Adipocyte (in vitro differentiated cells): ENCODE results near the gene PVR.
A peak's percentile ranks its signal among the peaks of the same experiment; 100 is the strongest.

Experiments used
- DNase-seq: peaks from one replicate; pipeline ENCODE4 v3.0.0-alpha.2; 2015; ENCODE audit warnings: low read depth
- H3K27me3 ChIP-seq: replicated peaks from 2 replicates; pipeline ENCODE4 v1.7.0; 2013; ENCODE audit warnings: mild to moderate bottlenecking, low read length, moderate library complexity; ENCODE audit not compliant: control insufficient read depth, insufficient read depth
- H3K36me3 ChIP-seq: 2 replicates; pipeline ENCODE4 v1.7.0; 2013; ENCODE audit warnings: low read length, mild to moderate bottlenecking, moderate library complexity; ENCODE audit not compliant: control insufficient read depth, insufficient read depth, severe bottlenecking
- H3K4me1 ChIP-seq: 2 replicates; pipeline ENCODE4 v1.7.0; 2013; ENCODE audit warnings: mild to moderate bottlenecking, low read length, moderate library complexity; ENCODE audit not compliant: control insufficient read depth, insufficient read depth
- H3K4me3 ChIP-seq: 2 replicates; pipeline ENCODE4 v1.7.0; 2013; ENCODE audit warnings: mild to moderate bottlenecking, low read length, moderate library complexity
- H3K9ac ChIP-seq: 2 replicates; pipeline ENCODE4 v1.7.0; 2013; ENCODE audit warnings: mild to moderate bottlenecking, low read length, moderate library complexity
- H3K9me3 ChIP-seq: 2 replicates; pipeline ENCODE4 v1.7.0; 2013; ENCODE audit warnings: mild to moderate bottlenecking, low read length, moderate library complexity; ENCODE audit not compliant: control insufficient read depth

PVR gene, protein sequence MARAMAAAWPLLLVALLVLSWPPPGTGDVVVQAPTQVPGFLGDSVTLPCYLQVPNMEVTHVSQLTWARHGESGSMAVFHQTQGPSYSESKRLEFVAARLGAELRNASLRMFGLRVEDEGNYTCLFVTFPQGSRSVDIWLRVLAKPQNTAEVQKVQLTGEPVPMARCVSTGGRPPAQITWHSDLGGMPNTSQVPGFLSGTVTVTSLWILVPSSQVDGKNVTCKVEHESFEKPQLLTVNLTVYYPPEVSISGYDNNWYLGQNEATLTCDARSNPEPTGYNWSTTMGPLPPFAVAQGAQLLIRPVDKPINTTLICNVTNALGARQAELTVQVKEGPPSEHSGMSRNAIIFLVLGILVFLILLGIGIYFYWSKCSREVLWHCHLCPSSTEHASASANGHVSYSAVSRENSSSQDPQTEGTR

DNA sequence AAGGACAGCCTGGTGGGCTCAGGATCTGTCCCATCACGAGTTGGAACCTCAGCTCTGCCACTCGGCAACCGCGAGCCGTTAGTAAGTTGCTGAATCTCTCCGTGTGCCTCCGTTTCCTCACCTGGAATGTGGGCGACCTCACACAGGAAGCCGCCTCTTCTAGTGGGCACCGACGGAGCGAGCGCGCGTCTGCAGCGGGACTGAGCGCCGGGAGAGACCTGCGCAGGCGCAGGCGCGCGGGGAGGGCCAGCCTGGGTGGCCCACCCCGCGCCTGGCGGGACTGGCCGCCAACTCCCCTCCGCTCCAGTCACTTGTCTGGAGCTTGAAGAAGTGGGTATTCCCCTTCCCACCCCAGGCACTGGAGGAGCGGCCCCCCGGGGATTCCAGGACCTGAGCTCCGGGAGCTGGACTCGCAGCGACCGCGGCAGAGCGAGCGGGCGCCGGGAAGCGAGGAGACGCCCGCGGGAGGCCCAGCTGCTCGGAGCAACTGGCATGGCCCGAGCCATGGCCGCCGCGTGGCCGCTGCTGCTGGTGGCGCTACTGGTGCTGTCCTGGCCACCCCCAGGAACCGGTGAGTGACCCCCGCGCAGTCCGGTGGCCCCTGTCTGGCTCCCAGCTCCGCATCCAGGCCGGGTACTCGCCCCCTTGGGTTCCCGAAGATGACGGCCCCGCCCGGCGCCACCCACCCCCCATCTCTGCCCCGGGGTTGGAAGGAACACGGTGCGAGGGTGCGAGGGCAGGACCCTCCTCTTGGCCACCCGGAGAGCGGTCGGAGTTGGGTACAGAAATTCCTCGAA, at the start of gene PVR:
PVR (plus strand) TSS at position 306 of the 797 bp plus-strand sequence; CDS start at position 493, 187 bp downstream.
- peaks cover 26% of the 10 kb centered on the region for H3K4me1 ChIP-seq
- peak within 1 kb of the TSS; percentile 95 for H3K4me3 ChIP-seq
- no peaks in the 10 kb centered on the region for H3K27me3 ChIP-seq
- H3K9me3 ChIP-seq = no peaks in the 10 kb centered on the region
- H3K36me3 ChIP-seq = no peaks in the 10 kb centered on the region
- DNase-seq = peak; percentile 89
- H3K9ac ChIP-seq = peak within 1 kb of the TSS; percentile 86

DNA sequence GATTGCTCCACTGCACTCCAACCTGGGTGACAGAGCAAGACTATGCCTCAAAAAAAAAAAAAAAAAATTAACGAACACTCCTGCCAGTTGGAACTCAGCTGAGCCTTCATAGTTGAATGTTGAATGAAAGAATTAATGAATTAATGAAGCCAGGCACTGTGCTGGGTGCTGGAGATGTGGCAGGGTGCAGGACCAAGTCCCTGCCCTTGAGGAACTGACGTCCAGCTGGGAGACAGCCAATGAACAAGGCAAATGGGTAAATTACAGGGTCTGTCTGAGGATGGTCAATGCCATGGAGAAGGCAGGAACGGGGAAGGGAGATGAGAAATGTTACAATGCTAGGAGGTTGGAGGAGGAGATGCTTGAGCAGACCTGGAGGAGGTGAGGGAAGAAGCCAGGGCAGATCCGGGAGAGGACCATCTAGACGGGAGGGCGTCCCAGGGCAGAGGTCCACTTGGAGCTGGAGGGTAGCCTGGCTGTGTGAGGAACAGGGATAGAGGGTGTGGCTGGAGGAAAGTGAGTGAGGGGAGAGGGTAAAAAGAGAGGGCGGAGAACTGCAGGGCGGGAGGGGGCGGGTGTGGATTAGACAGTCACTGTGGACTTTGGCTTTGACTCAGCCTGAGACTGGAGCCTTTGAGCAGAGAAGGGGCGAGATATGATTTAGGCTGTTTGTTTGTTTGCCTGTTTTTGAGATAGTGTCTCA, 47.1 kb upstream of the PVR start:
- Histone ChIP-seq H3K4me1 (no peaks in the 10 kb centered on the region), H3K27me3 (peaks cover 22% of the 10 kb centered on the region), H3K36me3 (no peaks in the 10 kb centered on the region), H3K9ac (no peak overlapping the region), H3K9me3 (peaks cover 6% of the 10 kb centered on the region), H3K4me3 (no peak overlapping the region)
- no peak for DNase-seq

DNA sequence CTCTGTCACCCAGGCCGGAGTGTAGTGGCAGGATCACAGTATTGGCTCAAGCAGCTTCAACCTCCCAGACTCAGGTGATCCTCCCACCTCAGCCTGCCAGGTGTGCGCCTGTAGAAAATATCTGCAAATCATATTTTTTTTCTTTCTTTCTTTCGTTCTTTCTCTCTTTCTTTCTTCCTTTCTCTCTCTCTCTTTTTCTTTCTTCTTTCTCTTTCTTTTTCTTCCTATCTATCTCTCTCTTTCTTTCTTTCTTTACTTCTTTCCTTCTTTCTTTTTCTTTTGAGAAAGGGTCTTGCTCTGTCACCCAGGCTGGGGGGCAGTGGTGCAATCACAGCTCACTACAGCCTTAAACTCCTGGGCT, 46.6 kb upstream of the PVR start:
- H3K9ac ChIP-seq = no peak overlapping the region
- H3K27me3 ChIP-seq = peaks cover 22% of the 10 kb centered on the region
- no peak for DNase-seq
- H3K4me1 ChIP-seq = no peaks in the 10 kb centered on the region
- H3K9me3 ChIP-seq = peaks cover 6% of the 10 kb centered on the region
- H3K36me3 ChIP-seq = no peaks in the 10 kb centered on the region
- no peak overlapping the region for H3K4me3 ChIP-seq

DNA sequence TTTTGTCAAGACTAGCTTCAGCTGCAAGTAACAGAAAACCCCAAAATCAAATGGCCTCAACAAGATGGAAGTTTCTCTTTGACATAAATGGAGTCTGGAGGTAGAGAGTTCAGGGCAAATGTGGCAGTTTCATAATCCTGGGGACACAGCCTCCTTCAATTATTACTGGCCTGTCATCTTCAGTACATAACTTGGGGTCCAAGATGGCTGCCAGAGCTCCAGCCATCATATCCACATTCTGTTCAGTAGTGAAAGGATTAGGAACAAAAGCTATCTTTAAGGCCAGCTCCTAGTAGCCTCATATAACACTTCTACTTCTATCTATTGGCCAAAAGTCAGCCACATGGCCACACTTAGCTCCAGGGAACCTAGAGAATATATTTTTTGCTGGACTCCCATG, 45.4 kb upstream of the PVR start:
- H3K27me3 ChIP-seq = peaks cover 22% of the 10 kb centered on the region
- H3K9me3 ChIP-seq = peaks cover 6% of the 10 kb centered on the region
- DNase-seq = no peak
- H3K4me1 ChIP-seq = peaks cover 4% of the 10 kb centered on the region
- H3K36me3 ChIP-seq = no peaks in the 10 kb centered on the region
- no peak overlapping the region for H3K4me3 ChIP-seq
- H3K9ac ChIP-seq = no peak overlapping the region

DNA sequence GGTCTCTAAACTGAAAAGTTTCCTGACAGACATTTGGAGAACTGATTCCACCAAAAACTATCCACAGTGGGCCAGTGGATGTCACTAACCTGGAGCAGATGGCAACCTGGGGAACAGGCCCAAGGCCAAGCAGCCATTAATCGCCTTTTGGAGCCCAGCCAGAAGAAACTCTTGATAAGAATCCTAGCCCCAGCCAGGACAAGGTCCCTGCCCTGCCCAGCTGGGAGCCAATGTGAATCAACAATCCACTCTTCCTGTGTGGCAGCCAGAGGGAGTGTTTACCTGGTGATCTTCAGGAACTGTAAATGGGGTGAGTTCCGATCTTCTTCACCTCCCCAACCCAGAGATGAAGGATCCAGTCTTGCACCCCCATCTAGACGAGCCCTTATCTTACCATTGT, 44.8 kb upstream of the PVR start:
- no peak for DNase-seq
- H3K36me3 ChIP-seq = no peaks in the 10 kb centered on the region
- peaks cover 22% of the 10 kb centered on the region for H3K27me3 ChIP-seq
- H3K9me3 ChIP-seq = peaks cover 6% of the 10 kb centered on the region
- no peak overlapping the region for H3K9ac ChIP-seq
- peaks cover 7% of the 10 kb centered on the region for H3K4me1 ChIP-seq
- H3K4me3 ChIP-seq = no peak overlapping the region

DNA sequence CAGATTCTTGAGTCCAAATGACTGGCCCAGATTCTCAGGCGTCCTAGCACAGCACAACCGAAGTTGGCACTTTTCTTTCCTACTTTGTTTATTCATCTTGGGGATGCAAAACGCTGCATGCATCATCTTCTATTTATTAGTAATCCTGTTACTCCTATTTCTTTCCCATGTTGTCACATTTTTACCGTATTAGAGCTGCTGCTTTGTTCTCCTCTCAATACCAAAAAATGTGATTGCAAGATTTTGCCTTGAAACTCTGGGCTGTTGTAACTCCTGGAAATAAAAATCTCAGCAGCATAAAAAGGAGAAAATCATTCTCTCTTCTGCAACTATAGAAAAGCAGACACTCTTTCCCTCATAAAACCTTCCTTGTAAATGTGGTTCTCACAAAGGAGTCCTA, 43.2 kb upstream of the PVR start:
- no peak overlapping the region for H3K4me3 ChIP-seq
- peaks cover 21% of the 10 kb centered on the region for H3K27me3 ChIP-seq
- H3K36me3 ChIP-seq = no peaks in the 10 kb centered on the region
- DNase-seq = peak; percentile 26
- H3K9ac ChIP-seq = no peak overlapping the region
- peaks cover 6% of the 10 kb centered on the region for H3K9me3 ChIP-seq
- peaks cover 7% of the 10 kb centered on the region for H3K4me1 ChIP-seq

DNA sequence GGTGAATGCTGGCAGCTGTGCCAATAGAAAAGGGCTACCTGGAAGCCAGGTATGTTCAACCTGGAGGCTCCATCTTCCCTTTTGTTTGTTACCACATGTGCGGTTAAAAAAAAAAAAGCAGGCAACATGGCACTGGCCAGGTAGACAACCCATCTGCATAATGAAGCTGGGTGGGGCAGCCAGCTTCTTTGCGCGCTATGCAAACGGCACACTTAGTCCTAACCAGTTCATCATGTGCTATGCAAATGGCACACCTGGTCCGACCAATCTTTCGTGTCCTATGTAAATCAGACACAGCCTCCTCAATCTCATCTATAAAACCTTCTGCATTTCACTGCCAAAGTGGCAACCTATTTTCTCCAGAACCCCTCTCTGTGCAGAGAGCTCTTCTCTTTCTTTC, 41.6 kb upstream of the PVR start:
- H3K27me3 ChIP-seq = peaks cover 10% of the 10 kb centered on the region
- H3K4me1 ChIP-seq = peaks cover 7% of the 10 kb centered on the region
- no peak overlapping the region for H3K4me3 ChIP-seq
- no peak for DNase-seq
- no peak overlapping the region for H3K9ac ChIP-seq
- peaks cover 6% of the 10 kb centered on the region for H3K9me3 ChIP-seq
- no peaks in the 10 kb centered on the region for H3K36me3 ChIP-seq

DNA sequence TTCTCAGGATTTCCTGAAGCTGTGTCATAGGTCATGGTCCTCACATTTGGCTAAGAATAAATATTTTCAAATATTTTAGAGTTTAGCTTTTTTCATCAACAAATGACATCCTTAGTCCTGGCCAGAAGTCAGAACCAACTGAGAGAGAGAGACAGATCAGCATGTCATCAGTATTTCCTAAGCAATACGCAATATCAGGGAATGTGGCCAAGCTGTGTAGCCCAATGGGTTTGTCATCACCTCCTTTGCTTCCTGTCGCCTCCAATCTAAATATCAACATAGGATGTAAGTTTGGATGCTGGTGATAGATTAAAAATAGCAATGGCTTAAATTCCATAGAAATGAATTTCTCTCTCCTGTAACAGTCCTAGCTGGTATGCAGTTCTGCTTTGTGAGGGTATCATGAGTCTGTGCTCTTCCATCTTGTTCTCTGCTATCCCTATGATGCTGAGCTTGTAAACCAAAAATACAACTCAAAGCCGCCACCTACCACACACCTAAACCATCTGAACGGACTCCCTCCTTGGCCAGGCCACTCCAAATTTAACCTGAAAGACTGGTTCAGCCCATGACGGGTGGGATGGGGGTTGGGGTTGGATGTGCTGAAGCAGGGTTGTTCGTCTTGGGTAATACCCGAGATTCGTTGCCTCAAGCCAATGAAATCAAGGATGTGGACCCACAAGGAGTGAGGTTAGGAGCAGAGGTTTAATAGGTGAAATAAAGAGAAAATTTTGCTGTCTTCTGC, 40.3 kb upstream of the PVR start:
- peak; percentile 84 for DNase-seq
- Histone ChIP-seq H3K36me3 (no peaks in the 10 kb centered on the region), H3K27me3 (peaks cover 10% of the 10 kb centered on the region), H3K4me3 (no peak overlapping the region), H3K4me1 (peaks cover 7% of the 10 kb centered on the region), H3K9me3 (peaks cover 2% of the 10 kb centered on the region), H3K9ac (no peak overlapping the region)

DNA sequence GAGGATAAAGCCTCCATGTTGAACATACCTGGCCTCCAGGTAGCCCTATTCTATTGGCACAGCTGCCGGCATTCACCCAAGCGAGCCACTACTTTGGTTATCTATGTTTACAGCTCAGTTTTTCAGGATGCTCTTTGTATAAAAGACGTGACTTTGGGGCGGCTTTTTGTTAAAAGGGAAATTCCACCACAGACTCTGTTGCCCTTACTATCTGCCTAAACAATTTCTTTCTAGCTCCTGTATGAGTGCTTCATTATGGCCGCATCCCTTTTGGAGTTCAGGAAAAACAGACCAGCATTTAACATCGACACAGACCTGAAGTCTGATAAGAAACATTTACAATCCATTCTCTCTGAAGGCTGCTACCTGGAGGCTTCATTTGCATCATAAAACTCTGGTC, 39.5 kb upstream of the PVR start:
- Histone ChIP-seq H3K36me3 (no peaks in the 10 kb centered on the region), H3K9ac (no peak overlapping the region), H3K4me1 (peaks cover 7% of the 10 kb centered on the region), H3K4me3 (no peak overlapping the region), H3K9me3 (no peaks in the 10 kb centered on the region), H3K27me3 (peaks cover 4% of the 10 kb centered on the region)
- no peak for DNase-seq

DNA sequence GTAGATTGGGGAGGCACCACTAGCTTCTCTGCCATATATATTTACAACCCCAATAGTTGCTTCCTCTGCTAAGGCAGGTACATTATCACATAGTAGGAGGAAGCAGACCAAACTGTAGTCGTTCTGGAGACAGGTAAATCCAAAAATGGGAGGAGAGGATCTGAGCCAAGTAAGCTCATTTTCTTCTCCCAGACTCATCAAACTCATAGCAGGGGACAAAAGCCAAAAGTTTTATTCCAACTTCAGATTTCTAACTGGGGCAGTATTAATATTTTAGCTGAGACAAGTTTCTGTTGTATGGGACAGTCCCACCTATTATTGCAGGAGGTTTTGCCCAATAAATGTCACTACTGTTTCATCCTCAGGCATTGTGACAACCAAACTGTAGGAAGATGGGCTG, 38.2 kb upstream of the PVR start:
- H3K9ac ChIP-seq = no peak overlapping the region
- H3K4me3 ChIP-seq = no peak overlapping the region
- H3K9me3 ChIP-seq = no peaks in the 10 kb centered on the region
- peaks cover 7% of the 10 kb centered on the region for H3K4me1 ChIP-seq
- H3K27me3 ChIP-seq = no peaks in the 10 kb centered on the region
- no peaks in the 10 kb centered on the region for H3K36me3 ChIP-seq
- no peak for DNase-seq
